GM19324 (cell line): ENCODE results near the gene FLNB.

Experiments used
- ATAC-seq: cut with Tn5 transposase; IDR thresholded peaks from one replicate; pipeline ENCODE4 v1.9.1; 2021; ENCODE audit warnings: mild to moderate bottlenecking, moderate library complexity; ENCODE audit not compliant: unreplicated experiment, low FRiP score

The FLNB gene

DNA sequence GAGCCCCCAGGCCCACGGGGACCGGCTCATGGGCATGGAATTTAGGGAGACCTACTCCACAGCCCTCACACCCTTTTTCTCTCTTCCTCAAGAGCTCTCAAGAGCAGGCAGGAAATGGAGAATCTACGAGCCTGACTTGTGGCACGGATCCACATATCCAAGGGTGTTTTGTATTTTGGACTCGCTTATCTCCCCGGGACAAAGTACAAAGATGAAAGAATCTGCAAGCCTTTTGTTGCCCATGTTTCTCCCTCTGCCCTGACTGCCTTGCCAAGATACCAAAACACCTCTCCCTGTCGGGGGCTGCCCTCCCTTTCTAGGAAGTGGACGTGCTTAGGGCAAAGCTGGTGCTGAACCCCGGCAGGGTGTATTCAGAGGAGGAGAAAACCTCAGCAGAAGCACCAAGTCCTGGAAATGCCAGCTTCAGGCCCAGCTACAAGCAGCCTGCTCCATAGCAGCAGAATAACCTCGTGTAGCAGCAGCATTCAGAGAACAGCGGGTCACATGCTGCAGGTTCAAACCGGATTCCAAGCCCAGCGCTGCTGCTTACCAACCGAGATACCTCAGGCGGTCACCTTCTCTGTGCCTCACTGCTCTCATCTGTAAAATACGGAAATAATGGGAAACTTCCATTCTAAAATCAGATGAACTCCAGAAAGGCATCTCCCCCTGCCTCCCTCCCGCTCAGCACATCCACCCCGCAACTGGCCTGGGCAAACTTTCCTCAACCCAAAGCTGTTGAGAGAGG, 167.4 kb downstream of the FLNB start:
- no peak for ATAC-seq

DNA sequence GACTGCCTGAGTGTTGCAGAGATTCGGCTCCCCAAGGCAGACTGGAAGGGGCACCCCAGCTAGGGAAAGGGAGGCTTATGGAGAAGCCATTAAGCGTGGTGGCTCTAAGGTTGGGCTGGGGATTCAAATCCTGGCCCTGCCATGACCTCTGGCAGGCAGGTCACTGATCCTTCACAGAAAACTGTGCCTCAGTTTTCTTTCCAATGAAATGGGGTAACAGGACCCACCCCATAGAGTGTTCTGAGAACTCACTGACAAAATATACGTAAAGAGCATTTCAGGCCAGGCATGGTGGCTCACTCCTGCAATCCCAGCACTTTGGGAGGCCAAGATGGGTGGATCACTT, 167.9 kb downstream of the FLNB start:
- ATAC-seq: no peak

DNA sequence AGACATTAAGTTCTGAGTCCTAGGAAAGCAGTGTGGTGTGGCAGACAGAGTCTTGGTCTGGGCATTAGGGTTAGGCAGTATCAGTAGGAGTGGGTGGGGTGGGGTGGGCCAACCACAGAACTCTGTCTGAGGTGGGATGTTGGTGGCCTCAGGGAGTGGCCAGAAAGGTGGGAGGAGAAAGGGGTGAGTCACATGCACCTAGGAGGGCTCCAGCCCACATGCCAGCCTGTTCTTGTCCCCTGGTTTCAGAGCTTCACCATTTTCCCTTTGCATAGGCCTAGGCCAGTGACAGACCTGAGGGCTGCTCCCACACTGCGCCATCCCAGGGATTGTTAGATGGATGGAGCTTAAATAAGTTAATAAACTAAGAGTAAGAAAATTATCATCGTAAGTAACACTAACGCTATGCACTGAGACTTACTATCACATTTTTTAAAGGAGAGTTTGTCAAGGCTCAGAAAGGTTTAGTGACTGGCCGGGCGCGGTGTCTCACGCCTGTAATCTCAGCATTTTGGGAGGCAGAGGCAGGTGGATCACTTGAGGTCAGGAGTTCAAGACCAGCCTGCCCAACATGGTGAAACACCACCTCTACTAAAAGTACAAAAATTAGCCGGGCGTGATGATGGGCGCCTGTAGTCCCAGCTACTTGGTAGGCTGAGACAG, 168.7 kb downstream of the FLNB start:
- no peak for ATAC-seq

DNA sequence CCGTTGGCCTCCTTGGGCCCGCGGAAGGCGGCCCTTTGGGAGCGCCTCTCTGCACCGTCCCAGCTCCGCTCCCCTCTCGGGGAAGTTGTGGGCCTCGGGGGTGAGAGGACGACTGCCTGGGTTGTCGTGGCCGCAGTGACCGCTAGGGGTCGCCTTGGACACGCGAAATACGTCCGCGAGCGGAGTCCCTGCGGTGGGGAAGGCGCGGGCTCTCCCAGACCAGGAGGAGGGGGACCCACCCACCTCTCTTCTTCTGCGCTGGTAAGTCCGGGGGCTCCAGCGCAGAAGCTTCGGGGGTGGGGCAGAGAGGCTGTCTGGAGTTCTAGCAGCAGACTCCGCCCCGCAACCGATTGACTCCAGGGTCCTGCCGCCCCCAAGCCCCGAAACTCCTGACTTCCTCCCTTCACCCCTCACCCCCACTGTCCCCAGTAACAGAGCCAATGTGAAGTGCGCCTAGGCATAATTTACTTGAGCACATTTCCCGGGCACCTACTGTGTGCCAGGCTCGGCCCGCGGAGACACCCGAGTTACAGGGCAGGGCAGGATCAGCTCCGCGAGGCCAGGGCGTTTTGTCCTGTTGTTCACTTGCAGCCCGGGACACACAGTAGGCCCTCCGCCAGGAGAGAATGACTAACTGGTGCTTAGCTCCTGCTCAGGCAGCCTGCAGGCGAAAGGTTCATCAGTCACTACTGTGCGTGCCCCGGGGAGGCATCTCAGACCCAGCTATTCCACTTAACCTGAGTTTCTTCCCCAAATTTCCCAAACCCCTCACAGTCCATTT, 169.7 kb downstream of the FLNB start:
- no peak for ATAC-seq

DNA sequence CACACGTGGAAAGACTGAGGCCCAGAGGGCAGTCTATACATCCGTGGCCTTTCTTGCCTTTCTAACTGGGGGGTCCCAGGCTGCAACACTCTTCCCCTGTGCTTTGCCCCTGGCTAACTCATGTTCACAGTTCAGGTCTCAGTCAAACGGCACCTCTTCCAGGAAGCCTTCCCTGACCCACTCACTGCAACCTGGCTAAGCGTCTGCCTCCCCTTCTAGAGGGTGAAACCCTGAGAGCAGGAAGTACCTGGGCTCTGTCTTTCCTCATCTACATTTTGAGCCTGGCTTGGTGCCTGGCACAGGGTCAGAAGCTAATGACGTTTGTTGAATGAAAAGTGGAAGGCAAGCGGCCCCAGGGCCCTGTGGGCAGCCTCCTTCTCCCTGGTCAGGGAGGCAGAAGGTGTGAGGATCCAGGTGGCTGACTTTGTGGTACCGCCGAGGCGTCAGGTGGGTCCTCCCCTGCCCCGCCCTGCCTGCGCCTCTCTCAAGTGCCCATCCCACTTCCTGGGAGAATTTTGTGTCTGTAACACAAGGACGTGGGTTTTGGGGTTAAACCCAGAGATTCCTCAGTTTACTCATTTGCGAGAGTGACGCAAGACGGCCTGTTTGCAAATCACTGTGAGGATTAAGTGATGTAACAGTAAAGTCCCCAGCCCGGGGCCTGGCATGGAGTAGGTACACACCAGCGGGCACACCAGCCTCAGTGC, 170.5 kb downstream of the FLNB start:
- ATAC-seq: no peak

DNA sequence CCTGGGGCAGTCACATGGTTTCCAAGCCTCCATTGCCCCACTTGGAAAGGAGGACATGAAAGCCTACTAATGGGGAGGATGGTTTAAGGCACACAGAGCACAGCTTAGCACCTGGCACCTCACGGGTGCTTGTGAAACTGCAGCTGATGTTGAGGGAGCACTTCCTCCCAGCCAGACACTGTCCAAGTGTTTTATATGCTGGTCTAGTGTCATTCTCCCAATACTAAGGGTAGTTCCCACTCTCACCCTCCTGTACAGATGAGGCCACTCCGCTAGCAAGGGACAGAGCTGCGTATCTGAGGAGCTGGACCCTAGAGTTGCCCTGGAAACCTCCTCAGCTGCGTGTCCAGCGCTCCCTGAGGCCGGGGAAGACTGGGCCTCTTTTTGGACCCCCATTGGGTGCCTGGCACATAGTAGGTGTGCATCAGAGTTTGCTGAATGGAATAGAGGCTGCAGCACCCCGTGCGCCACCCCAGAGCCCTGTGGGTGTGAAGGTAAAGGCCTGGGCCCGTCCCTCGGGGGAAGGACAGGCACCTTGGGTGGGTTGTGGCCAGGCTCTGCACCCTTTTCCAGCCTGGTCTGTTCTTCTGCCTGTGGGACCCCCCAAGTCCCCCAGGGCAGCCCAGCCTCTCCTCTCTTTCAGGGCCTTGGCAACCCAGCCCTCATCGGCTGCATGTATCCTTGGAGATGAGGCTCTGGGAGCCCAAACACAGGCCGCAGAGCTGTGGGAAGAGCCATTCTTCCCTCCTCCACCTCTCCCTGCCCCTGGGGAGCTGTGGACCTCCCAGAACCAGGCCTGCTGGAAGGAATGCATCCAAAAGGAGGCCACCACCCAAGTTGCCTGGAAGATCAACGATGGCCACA, 171.2 kb downstream of the FLNB start:
- no peak for ATAC-seq

DNA sequence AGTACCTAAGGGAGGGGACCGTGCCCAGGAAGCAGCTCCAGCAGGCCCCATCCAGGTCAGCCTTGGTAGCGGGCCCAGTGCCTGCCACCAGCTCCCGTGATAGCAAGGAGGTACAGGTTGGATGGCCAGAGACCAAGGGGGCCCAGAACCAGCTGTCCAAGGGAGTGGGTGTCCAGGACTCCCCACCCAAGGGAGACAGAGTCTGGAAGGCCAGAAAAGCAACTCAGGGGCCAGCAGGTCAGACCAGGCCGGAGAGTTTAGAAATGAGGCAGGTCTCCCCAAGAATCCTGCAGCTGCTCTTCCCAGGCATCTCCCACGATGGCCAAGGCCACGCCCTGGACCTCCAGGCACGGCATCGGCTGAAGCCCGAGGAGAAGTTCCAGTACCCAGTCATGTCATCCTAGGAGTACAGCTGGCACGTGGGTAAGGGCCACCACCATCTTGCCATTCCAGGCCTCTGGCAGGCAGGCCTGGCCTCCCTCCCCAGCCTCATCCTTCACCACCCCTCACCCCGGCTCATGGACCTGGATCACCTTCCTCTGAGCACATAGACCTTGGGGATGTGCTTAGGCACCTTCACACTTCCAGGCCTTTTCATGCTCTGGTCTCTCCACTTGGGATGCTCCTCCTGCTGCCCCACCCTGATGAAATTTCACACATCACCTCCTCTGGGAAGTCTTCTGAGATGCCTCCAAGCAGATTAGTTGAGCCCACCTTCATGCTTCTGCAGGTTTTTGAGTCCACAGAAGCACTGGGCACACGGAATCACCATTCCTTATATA, 172.1 kb downstream of the FLNB start:
- ATAC-seq: no peak

DNA sequence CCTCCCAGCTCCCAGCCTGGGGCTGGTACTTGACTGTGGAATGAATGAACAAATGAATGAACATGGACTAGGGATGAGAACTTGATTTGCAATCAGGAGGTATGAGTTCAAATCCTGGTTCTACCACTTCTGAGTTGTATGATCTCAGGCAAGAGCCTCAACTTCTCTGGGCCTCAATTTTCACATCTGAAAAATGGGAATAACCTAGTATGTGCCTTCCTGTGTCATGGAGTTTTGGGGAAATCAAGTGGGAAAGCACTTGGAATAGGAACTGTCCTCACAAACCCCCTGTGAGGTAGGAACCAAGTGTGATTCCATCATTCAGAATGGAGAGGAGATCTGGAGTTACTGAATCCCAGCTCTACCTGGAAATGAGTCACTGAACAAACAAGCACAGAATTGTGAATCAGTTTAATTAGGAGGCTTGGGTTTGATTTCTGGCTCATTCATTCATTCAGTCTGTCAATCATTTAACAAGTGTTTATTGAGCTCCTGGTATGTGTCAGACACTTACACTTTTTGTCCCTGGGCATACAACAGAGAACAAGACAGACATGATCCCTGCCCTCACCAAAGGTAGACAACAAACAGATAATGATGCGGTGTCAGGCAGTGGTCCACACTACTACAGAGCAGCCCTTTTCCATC, 172.8 kb downstream of the FLNB start:
- ATAC-seq: no peak

GRCh38 chr3:58183221-58183620, 175.0 kb downstream of the FLNB start:
- ATAC-seq: no peak

DNA sequence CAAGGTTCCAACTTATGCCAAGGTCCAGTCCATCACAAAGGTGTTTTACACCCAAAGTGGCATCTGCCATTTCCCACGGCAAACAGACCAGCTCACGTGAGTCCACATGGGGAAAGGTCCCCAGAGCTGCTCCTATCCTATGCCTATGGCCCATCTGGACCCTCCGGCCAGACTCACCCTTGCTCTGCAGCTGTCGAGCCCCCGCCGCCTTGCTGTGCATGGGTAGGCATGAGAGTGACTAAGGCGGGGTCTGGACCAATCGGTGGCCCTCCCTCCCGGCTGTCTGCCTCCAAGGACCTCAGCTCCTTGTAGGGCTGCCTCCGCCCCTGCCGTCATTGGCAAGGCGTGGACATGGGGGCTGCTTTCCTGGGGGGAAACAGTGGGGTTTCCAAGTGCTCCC, 175.7 kb downstream of the FLNB start:
- no peak for ATAC-seq

- no peak for ATAC-seq
Observed at GRCh38 chr3:58184309-58184981, 176.2 kb downstream of the FLNB start.

GRCh38 chr3:58184982-58185360, 176.7 kb downstream of the FLNB start:
- ATAC-seq: no peak

DNA sequence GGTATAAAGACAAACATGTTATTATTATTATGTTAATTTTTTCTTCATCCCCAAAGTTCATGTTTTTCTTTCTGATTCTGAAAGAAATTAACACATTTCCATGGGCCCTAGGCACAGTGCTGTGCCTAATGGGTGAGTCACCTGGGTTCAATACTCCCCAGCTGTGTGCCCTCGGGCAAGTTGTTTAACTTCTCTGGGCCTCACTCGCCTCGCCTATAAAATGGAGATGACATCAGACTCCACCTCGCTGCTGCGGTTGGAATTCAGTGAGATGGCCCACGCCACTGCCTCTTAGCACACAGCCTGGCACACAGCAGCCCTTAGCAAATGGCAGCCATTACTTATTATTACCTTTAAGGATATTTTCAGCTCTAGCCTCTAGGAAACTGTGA, 179.9 kb downstream of the FLNB start:
- no peak for ATAC-seq

DNA sequence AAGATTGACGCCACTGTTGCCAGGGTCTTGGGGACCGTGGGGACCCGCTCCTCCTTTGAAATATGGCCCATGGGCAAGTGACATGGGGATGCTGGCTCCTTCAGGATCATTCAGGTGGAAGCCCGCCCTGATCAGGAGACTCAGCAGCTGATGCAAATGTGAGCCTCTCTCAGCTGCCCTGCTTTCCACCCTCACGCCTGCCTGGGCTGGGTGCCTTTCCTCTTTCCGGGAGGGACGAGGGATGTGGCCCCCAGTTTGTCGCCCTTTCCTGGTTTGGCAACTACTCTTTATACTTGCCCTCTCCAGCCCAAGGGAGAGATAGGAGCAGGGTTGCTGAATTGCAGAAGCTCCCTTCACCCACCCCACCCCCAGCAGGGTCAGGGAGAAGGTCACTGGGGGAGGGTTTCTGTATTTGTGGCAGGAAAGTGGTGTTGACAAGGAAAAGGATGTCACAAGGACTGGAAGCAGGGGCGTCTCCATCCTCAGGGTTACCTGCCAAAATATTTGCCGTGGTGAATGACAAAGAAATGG, 180.8 kb downstream of the FLNB start:
- ATAC-seq: no peak

GRCh38 chr3:58189691-58190090, 181.5 kb downstream of the FLNB start:
- ATAC-seq: no peak

DNA sequence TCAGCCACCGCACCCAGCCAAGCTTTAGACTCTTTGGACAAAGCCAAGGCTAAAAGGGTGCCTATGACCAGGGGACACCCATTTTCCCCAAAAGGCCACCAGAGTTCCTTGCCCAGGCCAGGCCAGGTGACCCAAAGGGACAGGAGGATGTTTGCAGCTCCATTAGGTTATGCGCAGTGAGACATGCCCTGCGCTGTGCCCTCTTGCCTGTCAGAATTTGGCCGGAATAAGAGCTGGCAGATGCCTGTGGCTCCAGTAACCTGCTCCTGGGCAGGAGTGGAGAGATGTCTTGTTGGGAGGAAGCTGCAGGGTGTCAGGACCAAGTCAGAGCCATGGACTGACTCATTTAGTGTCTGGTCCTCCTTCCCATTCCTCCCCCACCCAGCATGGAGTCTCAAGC, 182.1 kb downstream of the FLNB start:
- ATAC-seq: no peak

- no peak for ATAC-seq
Observed at GRCh38 chr3:58190882-58191281, 182.7 kb downstream of the FLNB start.

GRCh38 chr3:58191361-58191991, 183.3 kb downstream of the FLNB start:
- ATAC-seq: no peak
